ENCODE measurements around the gene RSU1. TPM values are rescaled to one million over a fixed set of nuclear protein-coding genes. Genes with fewer than 3 reads are reported as not detected.

RSU1 gene
- total and polyA plus RNA-seq, 2 donors = 79.9 to 116 TPM

DNA sequence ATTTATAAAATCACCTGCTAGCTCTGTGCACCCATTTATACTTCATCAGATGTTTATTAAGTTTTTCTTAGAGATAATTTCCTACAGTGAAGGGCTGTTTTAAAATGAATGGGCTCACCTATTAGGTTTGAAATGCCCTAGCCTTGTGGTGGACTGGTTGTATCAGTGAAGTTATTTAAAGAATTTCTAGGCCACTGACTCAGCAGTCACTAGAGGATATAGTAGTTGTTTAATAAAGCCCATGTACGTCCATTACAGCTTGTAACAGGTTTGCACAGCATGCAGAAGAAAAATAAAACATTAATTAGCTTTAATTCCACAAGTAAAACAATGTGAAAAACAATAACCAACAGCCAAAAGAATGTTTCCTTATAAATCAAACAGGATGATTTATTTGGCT is 128.0 kb downstream of the RSU1 start:
- Histone ChIP-seq H3K4me1 (ENCODE audit: insufficient read depth) (no peaks in the 10 kb centered on the region), H3K36me3 (ENCODE audit: insufficient read depth) (no peaks in the 10 kb centered on the region), H3K4me3 (ENCODE audit: low read depth, low read length) (no peak overlapping the region), H3K27ac (ENCODE audit: low read depth) (no peak overlapping the region)
- no peak for DNase-seq (ENCODE audit: extremely low spot score)
- WGBS = 79% methylated on average over 1 of the region's 1 CpG

DNA sequence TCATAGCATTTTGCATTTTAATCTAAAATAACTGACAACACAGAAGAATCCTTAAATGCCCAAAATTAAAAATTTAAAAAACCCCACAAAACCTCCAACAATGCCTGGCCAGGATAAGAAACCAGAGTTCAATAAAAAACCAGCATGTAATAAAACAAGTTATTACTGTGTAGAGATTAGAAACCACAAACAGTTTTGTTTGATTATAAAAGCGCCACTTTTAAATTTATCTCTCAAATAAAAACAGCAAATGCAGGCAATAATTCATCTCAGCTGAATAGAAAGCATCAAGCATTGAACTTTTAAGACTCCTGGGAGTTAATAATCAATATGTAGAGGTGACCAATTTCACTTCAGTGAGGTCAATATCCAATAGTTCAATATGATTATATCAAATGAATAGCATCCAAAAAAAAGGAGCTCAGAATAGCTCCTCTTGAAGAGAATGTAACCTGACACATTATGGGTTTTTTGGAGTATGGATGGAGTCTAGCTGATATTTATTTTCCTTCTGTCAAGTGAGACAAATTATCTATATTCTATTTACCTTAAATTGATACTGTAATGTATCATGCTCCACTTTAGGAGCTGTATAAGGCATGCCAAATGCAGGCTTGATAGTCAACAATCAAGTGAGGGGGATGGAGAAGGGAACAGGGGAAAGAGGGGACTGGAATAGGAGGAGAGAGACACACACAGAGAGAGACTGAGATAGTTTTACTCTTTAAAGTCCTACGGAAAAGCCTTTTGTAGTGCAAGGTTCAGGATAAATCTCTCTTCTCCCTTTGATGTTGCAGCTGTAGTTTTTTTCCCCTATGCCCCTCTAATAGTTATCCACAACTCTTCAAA is 130.9 kb downstream of the RSU1 start:
- H3K27ac ChIP-seq (ENCODE audit: low read depth) = no peak overlapping the region
- WGBS = 62% methylated on average over 2 of the region's 2 CpGs
- H3K36me3 ChIP-seq (ENCODE audit: insufficient read depth) = no peaks in the 10 kb centered on the region
- no peaks in the 10 kb centered on the region for H3K4me1 ChIP-seq (ENCODE audit: insufficient read depth)
- no peak for DNase-seq (ENCODE audit: extremely low spot score)
- no peak overlapping the region for H3K4me3 ChIP-seq (ENCODE audit: low read depth, low read length)

DNA sequence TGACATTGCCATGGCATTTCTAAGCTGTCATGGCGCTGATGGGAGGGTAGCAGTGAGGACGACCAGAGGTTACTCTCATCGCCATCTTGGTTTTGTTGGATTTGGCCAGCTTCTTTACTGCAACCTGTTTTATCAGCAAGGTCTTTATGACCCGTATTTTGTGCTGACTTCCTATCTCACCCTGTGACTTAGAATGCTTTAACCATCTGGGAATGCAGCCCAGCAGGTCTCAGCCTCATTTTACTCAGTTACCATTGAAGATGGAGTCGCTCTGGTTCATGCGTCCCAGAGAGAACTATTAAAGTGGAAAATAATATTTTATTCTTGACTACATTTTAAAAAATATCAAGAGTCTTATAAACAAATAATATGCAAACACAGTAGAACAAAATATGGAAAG is 131.7 kb downstream of the RSU1 start:
- Histone ChIP-seq H3K4me1 (ENCODE audit: insufficient read depth) (no peaks in the 10 kb centered on the region), H3K27ac (ENCODE audit: low read depth) (no peak overlapping the region), H3K4me3 (ENCODE audit: low read depth, low read length) (no peak overlapping the region), H3K36me3 (ENCODE audit: insufficient read depth) (no peaks in the 10 kb centered on the region)
- no peak for DNase-seq (ENCODE audit: extremely low spot score)
- WGBS = 85% methylated on average over 6 of the region's 6 CpGs

DNA sequence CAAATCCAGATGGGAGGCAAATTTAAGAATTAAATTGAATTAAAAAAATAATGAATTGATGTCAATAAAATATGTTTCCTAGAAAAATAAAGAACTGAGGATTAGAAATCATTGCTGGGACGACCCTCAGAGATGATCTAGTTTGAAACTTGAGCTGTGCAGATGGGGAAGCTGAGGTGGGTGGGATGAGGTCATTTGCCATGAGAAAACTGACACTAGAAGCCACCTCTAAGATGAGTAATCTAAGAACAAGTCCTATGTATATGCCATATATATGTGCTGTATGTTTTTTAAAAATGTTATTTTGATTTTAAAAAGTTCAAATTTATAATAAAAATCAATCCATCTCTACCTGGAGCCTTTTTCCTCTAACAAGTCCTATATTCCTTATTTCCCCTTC is 135.7 kb downstream of the RSU1 start:
- Histone ChIP-seq H3K4me1 (ENCODE audit: insufficient read depth) (no peaks in the 10 kb centered on the region), H3K36me3 (ENCODE audit: insufficient read depth) (peaks cover 2% of the 10 kb centered on the region), H3K27ac (ENCODE audit: low read depth) (no peak overlapping the region), H3K4me3 (ENCODE audit: low read depth, low read length) (no peak overlapping the region)
- no peak for DNase-seq (ENCODE audit: extremely low spot score)
- WGBS = 74% methylated on average over 1 of the region's 1 CpG

DNA sequence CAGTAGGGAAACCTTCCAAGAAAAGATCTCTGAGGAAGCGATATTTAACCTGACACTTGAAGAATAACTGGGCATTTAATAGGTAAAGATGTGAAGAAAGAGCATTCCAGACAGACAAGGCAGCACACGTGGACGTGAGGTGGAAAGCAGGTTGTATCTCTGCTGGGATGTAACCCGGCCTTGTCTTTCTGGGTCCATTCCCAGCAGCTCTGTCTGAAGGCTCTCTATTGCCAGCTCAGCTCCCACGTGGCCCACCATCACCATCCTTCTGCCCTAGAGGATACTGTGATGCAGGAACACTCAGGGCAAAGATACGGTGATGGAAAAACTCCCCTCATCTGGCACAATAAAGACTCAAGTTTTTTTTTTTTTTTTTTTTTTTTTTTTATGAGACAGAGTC is 137.7 kb downstream of the RSU1 start:
- Histone ChIP-seq H3K27ac (ENCODE audit: low read depth) (no peak overlapping the region), H3K4me3 (ENCODE audit: low read depth, low read length) (no peak overlapping the region), H3K36me3 (ENCODE audit: insufficient read depth) (peaks cover 2% of the 10 kb centered on the region), H3K4me1 (ENCODE audit: insufficient read depth) (no peaks in the 10 kb centered on the region)
- DNase-seq (ENCODE audit: extremely low spot score) = no peak
- 91% methylated on average over 6 of the region's 6 CpGs for WGBS

DNA sequence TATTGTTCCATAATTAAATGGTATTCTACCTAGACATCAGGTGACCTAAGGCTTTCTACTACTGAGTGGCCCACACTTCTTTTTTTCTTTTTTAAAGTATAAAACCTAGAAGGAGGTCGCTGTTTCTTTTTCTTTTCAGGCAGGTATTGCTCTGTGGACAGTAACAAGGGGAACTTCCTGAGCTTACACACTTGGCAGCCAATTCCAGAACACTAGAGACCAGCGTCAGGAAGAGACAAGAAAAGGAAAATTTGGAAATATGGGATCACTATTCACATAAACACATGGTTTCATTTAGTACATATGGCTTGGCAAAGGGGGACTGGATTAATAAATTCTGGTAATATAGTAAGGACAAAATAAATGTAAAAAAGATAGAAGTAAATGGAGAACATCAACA is 141.9 kb downstream of the RSU1 start:
- H3K4me3 ChIP-seq (ENCODE audit: low read depth, low read length) = no peak overlapping the region
- no peaks in the 10 kb centered on the region for H3K4me1 ChIP-seq (ENCODE audit: insufficient read depth)
- no peak overlapping the region for H3K27ac ChIP-seq (ENCODE audit: low read depth)
- H3K36me3 ChIP-seq (ENCODE audit: insufficient read depth) = peaks cover 2% of the 10 kb centered on the region
- no peak for DNase-seq (ENCODE audit: extremely low spot score)
- 85% methylated on average over 2 of the region's 2 CpGs for WGBS

DNA sequence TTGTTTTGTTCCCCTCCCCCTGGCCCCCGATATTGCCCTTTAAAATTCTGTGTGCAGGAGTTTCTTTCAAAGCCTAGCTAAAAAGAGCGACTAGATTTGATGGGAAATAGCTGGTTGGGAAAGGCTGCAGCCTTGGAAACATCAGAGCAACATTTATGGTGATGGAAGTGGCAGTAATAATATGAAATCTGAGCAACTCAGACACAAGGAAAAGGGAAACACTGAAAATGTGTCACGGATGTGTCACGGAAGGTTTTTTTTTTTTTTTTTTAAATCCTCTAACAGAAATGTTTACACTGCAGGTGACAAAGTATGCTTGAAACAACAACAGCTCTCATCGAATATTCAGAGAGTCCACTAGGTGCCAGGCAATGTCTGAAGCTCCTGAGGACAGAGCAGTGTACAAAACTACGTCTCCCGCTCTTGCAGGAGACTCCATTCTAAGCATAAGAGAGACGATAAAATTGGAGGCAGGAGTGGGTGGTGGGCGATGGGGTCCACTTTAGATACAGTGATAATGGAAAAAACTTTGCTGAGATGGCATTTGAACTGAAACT is 143.0 kb downstream of the RSU1 start:
- DNase-seq (ENCODE audit: extremely low spot score) = no peak
- Histone ChIP-seq H3K27ac (ENCODE audit: low read depth) (no peak overlapping the region), H3K36me3 (ENCODE audit: insufficient read depth) (peaks cover 1% of the 10 kb centered on the region), H3K4me1 (ENCODE audit: insufficient read depth) (no peaks in the 10 kb centered on the region), H3K4me3 (ENCODE audit: low read depth, low read length) (no peak overlapping the region)
- 76% methylated on average over 9 of the region's 9 CpGs for WGBS

DNA sequence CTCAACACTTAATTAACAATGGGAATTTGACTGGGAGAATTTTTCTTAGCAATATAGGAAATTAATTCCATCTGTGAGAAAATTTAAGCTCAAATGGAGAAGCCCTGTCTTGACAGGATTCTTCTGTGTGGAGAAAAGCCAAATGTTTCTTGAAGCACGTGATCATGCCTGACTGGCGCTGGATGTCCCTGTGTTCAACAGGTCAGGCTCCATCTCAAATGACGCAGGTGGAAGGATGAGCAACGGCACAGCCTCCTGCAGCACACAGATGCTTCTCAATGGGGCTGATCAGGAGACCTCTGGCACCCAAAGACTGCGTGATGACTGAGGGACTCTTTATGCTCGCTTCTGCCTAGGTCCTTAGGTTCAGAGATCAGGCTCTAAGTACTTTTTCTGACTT is 143.8 kb downstream of the RSU1 start:
- WGBS = 71% methylated on average over 6 of the region's 6 CpGs

DNA sequence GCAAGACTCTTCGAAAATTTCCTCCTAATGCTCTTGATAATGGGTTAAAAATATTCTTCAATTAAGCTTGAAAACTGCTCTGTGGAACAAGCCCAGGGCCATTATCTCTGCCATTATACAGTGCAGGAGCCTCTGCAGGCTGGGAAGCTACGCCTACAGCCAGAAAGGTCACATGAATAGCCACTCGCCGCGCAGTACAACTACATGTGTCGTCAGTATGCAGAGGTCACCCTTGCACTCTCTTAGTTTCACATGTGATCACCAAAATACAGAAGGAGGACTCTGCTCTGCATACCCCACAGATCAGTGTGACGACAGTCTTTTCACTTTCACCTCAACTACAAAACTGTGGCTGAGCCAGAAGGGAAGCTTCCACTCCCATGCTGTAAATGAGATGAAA is 153.8 kb downstream of the RSU1 start:
- Histone ChIP-seq H3K27ac (ENCODE audit: low read depth) (no peak overlapping the region), H3K4me1 (ENCODE audit: insufficient read depth) (no peaks in the 10 kb centered on the region), H3K36me3 (ENCODE audit: insufficient read depth) (no peaks in the 10 kb centered on the region), H3K4me3 (ENCODE audit: low read depth, low read length) (no peak overlapping the region)
- WGBS = 93% methylated on average over 7 of the region's 7 CpGs
- no peak for DNase-seq (ENCODE audit: extremely low spot score)

More for the DNA sequence above, 143.8 kb downstream of the RSU1 start:
- Histone ChIP-seq H3K36me3 (ENCODE audit: insufficient read depth) (peaks cover 1% of the 10 kb centered on the region), H3K4me1 (ENCODE audit: insufficient read depth) (no peaks in the 10 kb centered on the region), H3K27ac (ENCODE audit: low read depth) (no peak overlapping the region), H3K4me3 (ENCODE audit: low read depth, low read length) (no peak overlapping the region)
- no peak for DNase-seq (ENCODE audit: extremely low spot score)

DNA sequence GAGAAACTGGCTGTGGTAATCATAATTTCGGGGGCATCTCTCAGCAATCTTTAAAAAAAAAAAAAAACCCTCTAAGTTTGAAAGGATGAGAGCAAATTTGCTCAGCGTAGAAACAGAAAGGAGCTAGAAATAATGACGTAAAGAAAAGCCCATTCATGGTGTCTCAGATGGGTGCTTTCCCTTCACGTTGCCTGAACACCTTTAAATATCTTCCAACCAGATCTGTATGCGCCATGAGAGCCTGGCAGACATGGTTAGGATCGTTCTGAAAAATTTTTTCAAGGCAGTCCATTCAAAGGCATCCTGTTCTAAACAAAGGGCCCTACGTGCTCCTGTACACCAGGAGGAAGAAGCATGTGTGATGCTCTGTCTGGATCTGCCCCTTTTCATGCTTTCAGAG is 154.3 kb downstream of the RSU1 start:
- Histone ChIP-seq H3K4me3 (ENCODE audit: low read depth, low read length) (no peak overlapping the region), H3K36me3 (ENCODE audit: insufficient read depth) (no peaks in the 10 kb centered on the region), H3K4me1 (ENCODE audit: insufficient read depth) (no peaks in the 10 kb centered on the region), H3K27ac (ENCODE audit: low read depth) (no peak overlapping the region)
- DNase-seq (ENCODE audit: extremely low spot score) = no peak
- WGBS = 88% methylated on average over 7 of the region's 7 CpGs

DNA sequence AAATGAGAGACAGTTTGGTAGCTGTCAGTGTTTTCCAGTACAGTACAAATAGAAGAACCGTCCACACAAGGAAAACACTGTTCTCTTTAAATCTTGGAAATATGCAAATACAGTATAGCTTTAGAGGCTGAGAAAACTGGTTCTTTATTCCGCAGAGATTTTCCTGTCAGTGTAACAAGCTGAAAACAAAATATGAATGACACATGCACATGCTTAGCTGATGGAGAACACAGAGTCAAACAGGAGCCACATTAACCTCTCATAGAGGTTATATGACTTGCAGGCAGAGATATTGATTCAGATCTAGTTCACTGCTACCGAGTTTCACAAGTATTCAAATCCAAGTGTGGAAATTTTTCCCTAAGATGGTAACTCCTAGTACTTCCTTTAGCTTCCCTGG is 160.3 kb downstream of the RSU1 start:
- no peaks in the 10 kb centered on the region for H3K4me1 ChIP-seq (ENCODE audit: insufficient read depth)
- DNase-seq (ENCODE audit: extremely low spot score) = no peak
- WGBS = 81% methylated on average over 3 of the region's 3 CpGs
- H3K27ac ChIP-seq (ENCODE audit: low read depth) = no peak overlapping the region
- no peak overlapping the region for H3K4me3 ChIP-seq (ENCODE audit: low read depth, low read length)
- no peaks in the 10 kb centered on the region for H3K36me3 ChIP-seq (ENCODE audit: insufficient read depth)

DNA sequence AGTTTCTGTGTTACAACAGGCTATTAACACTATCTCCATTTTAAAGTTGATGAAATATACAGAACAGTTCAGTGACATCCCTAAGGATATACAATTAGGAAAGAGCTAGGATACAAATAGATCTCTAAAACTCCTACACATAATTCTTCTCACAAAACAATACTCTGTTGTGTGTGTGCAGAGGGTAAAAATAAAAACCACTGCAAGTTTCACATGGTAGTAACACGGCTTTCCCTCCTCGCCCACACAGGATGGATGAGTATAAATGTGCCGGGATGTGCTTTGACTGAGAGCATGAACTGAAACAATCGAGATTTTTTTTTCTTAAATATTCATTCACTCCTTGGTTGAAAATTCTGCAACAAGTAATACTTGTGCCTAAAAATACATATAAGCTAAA is 164.0 kb downstream of the RSU1 start:
- 83% methylated on average over 4 of the region's 4 CpGs for WGBS
- Histone ChIP-seq H3K36me3 (ENCODE audit: insufficient read depth) (no peaks in the 10 kb centered on the region), H3K4me3 (ENCODE audit: low read depth, low read length) (no peak overlapping the region), H3K4me1 (ENCODE audit: insufficient read depth) (no peaks in the 10 kb centered on the region), H3K27ac (ENCODE audit: low read depth) (no peak overlapping the region)
- no peak for DNase-seq (ENCODE audit: extremely low spot score)

DNA sequence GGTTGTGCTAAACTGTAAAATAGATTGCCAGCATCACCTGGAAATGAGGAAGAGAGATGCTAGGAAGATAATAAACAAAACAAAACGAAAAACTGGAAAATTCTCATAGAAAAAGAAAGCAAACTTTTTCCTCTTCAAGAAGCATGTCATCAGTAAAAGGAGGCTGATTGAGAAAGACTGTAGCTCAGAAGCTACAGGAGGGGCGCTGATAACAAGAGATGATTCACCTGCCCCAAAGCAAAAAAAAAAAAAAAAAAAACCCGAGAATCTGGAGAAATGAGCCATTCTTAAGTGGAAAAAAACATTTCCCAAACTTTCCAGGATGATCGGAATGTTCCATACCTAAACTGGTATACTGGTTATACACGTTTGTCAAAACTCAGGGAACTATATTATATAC is 165.1 kb downstream of the RSU1 start:
- H3K36me3 ChIP-seq (ENCODE audit: insufficient read depth) = no peaks in the 10 kb centered on the region
- no peaks in the 10 kb centered on the region for H3K4me1 ChIP-seq (ENCODE audit: insufficient read depth)
- 84% methylated on average over 5 of the region's 5 CpGs for WGBS
- no peak for DNase-seq (ENCODE audit: extremely low spot score)
- no peak overlapping the region for H3K4me3 ChIP-seq (ENCODE audit: low read depth, low read length)
- no peak overlapping the region for H3K27ac ChIP-seq (ENCODE audit: low read depth)

DNA sequence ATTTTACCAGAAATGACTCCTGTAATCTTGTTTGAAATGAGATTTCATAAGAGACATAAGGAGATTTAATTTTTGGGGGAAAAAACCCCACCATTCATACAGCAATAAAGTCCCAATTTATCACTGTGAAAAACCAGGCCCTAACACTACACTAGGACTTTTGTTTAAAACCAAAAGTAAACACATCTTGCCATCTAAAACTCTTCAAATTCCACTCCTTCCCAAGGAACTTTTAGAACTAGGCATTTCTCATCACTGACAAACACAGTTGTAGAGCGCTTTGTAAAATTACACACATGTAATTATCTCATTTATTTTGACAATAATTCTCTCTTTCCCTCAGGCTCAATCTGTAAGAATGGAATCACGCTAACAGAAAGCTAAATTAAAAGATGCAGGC is 167.5 kb downstream of the RSU1 start:
- no peak for DNase-seq (ENCODE audit: extremely low spot score)
- WGBS = 68% methylated on average over 2 of the region's 2 CpGs
- Histone ChIP-seq H3K27ac (ENCODE audit: low read depth) (no peak overlapping the region), H3K4me3 (ENCODE audit: low read depth, low read length) (no peak overlapping the region), H3K4me1 (ENCODE audit: insufficient read depth) (no peaks in the 10 kb centered on the region), H3K36me3 (ENCODE audit: insufficient read depth) (no peaks in the 10 kb centered on the region)
